Measurements from ENCODE around the gene ERRFI1.

Gene ERRFI1

GRCh38 chr1:8042134-8042533, 16.0 kb upstream of the ERRFI1 start:
- FAIRE-seq = peak; percentile 23

- no peak for FAIRE-seq
These were observed 14.5 kb upstream of the ERRFI1 start for GRCh38 chr1:8040586-8040985.

GRCh38 chr1:8039071-8039470, 13.0 kb upstream of the ERRFI1 start:
- no peak for FAIRE-seq

GRCh38 chr1:8035289-8035688, 9.2 kb upstream of the ERRFI1 start:
- no peak for FAIRE-seq

DNA sequence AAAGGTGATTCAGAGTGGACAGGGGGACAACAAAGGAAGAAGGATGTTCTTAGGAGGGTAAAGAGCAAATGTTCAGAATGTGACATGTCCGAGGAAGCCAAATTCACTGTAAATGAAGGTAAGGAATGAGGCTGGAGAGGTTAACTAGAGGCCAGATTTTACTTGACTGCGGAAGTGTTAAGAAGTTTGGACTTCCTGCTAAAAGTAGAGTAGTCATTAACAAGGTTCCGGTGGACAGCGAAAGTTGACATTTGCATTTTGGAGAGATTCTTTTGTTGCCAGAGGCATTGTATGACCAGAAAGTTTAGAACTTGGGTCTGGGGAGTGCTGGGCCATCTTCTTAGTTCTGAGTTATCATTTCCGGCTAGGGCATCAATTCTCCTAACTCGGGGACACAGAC, 7.2 kb upstream of the ERRFI1 start:
- FAIRE-seq = no peak

DNA sequence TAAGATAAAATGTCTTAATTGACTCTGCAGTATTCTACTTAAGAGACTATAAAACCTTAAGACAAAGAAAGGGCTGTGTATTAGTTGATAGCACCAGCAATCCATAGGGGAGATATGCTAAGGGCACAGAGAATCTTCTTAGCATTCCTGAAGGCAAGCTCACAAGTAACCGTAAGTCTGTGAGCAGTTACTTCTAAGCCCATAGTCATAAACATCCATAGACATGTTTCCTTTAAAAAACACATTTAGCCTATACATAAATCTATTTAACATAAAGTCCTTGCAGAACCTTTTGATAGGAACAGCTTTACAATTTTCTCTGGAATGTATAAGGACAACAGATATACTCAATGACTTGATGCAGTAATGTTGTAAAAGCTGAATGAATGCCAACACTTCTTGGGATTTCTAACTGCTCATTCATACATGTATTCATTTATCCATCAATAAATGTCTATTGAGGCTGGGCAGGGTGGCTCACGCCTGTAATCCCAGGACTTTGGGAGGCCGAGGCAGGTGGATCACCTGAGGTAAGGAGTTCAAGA, 6.3 kb upstream of the ERRFI1 start:
- FAIRE-seq = peak; percentile 67

DNA sequence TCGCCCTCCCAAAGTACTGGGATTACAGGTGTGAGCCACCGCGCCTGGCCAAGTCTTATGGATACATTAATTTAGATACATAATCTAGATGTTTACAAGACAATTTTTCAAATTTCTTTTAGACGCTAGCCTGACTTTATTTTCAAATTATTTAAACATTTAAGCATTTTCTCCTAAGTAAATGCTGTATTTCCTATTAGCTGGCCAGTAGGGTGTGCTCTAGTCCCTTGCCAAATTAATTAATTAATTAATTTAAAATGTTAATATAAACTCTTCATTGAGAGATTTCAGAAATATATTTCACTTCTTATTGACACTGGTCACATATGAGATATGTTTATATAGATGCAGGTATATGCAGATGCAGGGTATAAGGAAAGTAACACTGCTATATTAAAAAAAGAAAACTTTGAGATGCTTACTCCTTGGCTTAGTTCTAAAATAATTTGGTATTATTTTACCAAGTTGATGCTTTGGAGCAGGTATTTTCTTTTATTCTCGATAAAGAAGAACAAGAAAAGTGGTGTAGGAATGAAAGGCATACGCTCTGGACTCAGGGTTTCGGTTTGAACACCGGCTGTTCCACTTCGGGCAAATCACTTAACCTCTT, 5.2 kb upstream of the ERRFI1 start:
- FAIRE-seq = peak; percentile 70

- no peak for FAIRE-seq
These were observed 2.4 kb upstream of the ERRFI1 start for GRCh38 chr1:8028571-8028910.

DNA sequence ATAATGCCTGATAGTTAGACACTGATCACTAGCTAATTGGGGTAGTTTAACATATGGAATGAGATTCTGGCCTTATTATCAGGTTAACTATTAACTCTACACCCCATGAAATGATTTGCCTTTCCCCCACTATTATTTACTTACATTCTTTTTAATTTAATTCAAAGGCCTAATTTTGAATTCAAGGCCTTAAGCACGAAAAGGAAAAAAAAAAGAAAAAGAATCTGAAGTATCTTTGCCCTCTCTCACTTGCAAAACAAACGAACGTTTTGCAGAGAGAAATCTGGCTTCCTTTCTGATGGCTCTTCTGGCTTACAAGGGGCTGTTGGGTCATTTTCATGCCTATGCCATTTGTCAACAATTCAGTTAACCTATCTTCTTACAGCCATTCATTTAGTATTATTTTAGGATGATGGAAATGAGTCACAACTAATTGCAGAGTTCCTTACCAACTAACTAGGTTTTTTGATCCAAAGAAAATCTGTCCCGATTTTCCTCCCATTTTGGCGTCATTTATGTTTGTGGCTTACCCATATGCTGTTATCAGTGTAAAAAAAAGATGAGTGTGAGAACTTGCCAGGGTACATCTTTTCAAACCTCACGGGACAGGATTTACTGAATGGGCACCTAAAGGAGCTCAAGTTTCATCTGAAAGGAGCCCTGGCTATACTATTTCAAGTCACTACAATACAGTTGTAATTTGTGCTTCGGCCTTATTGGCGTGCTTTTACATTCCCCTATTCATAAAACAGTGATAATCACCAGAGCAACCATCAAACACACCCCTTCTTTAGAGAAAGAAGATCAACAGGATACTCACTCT, 1.9 kb upstream of the ERRFI1 start:
- peak; percentile 93 for FAIRE-seq

DNA sequence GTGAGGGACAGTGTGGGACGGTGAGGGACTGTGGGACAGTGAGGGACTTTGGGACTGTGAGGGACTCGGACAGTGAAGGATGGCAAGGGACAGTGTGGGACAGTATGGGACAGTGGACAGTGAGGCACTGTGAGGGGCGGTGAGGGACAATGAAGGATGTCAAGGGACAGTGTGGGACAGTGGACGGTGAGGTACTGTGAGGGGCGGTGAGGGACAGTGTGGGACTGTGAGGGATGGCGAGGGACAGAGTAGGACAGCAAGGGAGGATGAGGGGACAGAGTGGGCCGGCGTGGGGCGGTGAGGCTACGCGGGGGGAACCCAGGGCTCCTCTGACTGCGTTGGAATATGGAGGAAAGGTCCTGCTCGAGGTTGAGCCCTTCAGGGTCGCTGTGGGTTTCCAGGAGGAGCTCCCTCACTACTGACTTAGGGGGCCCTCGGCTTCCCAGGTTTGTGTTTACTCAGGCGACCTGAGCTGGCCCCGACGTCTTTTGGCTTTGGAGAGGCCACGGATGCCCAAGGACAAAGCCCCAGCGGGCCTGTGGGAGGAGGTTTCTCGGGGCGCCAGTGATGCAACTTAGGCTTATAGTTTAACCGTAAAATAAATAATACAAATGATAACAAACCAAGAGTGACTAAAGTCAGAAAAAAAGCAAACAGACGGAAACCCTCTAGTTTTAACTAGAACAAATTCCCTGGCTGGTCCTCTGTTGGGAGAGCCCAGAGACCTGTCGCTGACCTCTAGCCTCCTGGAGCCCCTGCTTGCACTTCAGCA, 1.1 kb upstream of the ERRFI1 start:
- no peak for FAIRE-seq

DNA sequence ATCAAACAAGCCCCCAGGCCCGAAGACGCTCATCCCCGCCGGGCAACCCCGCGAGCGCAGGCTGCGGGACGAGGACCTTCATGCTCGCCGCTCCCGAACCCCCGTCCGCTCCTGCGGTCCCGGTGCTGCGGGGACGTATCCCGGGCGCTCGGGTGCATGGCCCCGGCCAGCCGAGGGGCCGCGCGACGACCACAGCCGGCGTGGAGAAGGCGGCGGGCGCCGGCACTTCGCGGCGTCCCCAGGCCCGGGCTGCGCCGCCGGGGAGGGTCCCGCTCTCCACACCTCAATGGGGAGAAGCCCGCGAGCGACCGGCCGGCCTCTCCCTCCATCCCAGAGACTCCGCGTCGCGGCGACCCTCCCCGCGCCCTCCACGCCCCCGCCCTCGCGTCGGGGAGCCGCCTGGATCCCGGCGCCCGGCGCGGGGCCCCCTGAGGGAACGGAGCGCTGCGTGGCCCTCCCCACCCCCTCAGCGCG, 401 bp downstream of the ERRFI1 start:
- no peak for FAIRE-seq

DNA sequence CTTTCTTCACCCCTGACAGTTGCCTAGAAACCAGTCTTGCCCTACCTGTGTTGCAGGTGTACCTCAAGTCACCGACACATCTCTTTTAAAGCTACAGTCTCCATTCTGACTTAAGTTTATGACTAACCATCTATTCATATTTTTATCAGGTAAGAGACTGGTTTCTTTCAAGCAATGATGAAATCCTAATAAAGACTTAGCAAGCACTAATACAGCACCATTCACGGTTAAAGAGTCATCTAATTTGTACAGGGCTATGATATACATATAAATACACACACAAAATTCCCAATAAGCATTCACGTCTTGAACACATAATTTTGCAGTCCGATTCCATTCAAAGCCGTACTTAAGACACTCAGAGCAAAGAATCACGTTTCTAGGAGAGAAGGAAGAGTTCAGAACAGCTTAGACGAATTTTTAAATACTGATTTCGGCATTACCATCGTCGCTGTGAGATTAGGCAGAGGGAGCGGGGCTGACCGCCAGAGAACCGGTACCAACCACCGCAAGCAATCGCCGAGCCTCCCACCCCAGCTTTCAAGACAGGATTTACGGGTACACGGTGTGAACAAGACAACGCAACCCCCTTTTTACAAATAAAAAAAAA, 943 bp downstream of the ERRFI1 start:
- FAIRE-seq = no peak

DNA sequence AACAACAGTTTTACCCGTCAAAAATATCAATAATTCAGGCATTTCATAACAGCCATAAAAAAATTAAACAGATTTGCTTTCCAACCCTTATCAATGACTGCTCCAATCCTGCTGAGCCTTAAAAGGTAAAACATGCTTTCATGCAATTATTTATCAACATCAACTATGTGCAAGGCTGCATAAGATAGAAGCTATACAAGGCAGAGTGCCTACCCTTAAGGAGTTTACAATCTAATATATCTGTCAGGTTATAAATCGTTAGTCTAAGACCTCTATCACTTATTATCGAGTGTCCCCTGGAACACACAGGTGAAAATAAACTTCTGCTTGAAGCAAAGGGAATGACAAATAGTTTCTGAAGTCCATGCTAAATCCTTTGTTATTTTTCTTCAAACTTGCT, 1.8 kb downstream of the ERRFI1 start:
- FAIRE-seq = no peak

- FAIRE-seq = no peak
These were observed 2.2 kb downstream of the ERRFI1 start for GRCh38 chr1:8023995-8024313.

GRCh38 chr1:8023287-8023994, 2.7 kb downstream of the ERRFI1 start:
- no peak for FAIRE-seq

- no peak for FAIRE-seq
These were observed 3.5 kb downstream of the ERRFI1 start for GRCh38 chr1:8022395-8023286.

GRCh38 chr1:8021676-8022266, 4.3 kb downstream of the ERRFI1 start:
- FAIRE-seq = no peak

- no peak for FAIRE-seq
These were observed 6.1 kb downstream of the ERRFI1 start for GRCh38 chr1:8020032-8020431.

GRCh38 chr1:8019229-8019620, 6.9 kb downstream of the ERRFI1 start:
- FAIRE-seq = no peak

DNA sequence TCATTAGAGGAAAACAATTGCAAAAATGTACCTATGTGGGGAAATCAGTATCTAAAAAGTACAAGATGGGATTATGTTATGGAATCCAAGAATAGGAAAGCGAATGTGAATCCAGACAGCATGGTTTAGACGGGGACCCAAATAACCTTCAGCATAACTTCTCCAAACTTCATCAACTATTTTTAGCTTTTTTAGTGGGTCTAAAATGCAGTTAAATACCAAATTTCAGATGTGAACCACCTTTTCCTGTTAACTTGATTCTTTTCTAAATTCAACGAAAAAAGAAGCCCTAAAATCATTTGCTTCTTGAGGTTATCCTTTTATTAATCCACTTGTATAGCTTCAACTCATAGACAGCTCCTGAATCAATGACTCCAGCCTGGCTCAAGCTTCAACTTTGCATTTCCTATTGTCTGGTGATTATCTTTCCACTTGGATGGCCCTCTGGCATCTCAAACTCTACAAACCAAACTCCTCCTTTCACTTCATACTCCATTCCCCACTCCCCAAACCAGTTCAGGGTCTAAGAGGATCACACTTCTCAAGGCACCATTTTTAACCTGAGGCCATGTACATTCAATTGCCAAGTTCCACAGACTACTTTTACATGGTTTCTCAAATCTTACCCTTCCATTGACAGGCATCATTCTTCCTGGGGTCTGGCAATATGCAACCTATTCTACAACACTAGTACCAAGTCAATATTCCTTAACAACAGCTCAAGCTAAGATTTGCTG, 7.4 kb downstream of the ERRFI1 start:
- no peak for FAIRE-seq

Measured in TTC549 (cell line).